ENCODE measurements around the gene GPR33.
"Not testable (repeated sequence)": the region's sequence is repeated elsewhere in the genome, so short reads cannot be mapped to it uniquely, and the experiment has no call there.

Gene GPR33, protein sequence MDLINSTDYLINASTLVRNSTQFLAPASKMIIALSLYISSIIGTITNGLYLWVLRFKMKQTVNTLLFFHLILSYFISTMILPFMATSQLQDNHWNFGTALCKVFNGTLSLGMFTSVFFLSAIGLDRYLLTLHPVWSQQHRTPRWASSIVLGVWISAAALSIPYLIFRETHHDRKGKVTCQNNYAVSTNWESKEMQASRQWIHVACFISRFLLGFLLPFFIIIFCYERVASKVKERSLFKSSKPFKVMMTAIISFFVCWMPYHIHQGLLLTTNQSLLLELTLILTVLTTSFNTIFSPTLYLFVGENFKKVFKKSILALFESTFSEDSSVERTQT

DNA sequence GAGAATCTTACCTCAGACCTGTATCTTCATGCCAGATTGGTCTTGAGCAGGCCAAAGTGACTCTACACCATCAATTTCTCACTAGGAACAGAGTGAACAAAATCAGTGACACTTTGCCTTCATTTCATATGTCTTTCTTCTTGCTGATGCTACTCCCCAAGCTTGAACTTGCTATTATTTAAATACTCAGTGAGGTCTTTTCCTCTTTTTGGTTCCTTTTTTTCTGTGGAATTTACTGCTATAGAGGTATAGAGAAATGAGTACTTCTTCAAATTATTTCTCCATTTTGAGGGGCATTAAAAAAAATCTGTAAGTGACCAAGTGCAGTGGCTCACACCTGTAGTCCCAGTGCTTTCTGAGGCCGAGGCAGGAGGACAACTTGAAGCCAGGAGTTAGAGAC lies at the start of gene GPR33:
Gene GPR33, minus strand, starts transcription at position 154 of the 400 bp plus-strand sequence. CDS start 4,074 bp downstream, outside the sequence.
- no peak for DNase-seq (ENCODE audit: low spot score)

DNA sequence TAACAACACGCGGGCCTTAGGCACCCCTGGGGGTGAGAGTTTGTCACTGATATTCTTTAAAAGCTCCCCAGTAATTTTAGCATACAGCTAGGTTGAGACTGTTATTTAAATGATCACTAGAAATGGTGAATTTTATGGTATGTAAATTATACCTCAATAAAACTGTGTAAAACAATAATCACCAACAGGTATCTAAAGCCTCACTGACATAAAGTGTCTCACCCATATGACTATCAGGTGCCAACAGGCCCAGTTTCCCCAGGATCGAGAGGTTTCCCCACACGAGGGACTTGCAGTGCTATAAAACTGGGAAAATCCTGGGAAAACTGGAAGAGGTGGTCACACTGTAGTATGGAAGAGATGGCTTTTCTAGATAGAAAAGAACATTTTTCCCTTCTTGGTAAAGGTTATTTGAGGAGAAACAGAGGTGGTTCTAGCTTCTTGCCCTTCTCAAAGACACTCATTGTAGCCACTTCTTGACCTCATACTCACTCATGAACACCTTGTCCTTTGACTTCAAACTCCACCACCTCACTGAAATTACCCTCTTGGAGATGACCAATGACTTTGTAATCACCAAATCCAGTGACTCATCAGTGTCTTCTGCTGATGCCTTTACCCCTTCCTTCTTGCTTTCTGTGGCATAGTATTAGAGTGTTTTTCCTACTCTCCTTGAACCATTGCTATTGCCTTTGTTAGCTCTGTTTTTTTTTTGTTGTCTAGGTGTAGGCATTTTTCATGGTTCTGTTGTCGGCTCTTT lies 48.5 kb upstream of the GPR33 start:
- DNase-seq (ENCODE audit: low spot score), result no peak

DNA sequence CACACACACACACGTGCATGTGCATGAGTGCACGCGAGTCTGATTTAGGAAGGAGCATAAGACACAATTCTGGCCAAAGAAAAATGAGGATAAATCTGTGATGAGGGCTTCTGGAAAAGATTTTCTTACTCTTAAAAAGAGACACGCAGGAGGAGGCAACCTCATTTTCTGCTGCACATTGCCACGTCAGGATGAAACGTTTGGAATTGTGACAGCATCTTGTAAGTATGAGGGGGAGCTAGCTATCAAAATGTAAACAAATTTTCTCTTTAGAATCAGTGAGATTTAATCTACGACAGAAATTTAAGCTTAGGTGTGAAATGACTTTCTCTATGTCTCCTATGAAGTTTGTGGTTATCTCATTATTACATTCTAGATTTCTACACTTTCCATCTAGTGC lies 42.3 kb upstream of the GPR33 start:
- DNase-seq (ENCODE audit: low spot score), result no peak

DNA sequence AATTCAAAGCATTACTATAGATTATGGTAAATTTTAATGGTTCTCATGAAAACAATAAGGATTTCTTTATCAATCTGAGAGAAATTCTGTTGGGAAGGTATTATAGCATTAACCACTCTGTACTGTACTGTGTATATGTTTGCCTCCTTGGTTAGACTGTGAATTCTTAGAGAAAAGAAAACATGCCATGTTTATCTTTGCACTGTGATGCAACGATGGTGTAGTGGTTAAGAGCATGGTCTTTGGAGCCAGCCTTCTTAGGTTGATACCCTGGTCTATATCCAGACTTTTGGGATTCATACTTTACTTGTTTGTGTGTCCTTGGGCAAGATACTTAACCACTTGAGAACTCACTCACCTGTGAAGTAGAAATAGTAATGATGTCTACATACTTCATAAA lies 41.2 kb upstream of the GPR33 start:
- no peak for DNase-seq (ENCODE audit: low spot score)

DNA sequence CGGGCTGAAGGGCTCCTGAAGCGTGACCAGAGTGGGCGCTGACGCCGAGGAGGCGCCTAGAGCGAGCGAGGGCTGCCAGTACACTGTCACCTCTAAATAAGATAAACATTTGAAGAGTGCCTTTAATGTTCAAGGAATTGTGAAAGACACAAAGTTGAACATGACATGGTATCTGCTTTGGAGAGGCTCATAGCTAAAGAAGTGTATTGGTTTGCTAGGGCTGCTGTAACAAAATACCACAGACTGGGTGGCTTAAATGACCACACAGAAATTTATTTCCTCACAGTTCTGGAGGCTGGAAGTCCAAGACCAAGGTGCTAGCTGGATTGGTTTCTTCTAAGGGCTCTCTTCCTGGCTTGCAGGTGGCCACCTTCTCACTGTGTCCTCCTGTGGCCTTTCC lies 39.7 kb upstream of the GPR33 start:
- no peak for DNase-seq (ENCODE audit: low spot score)

DNA sequence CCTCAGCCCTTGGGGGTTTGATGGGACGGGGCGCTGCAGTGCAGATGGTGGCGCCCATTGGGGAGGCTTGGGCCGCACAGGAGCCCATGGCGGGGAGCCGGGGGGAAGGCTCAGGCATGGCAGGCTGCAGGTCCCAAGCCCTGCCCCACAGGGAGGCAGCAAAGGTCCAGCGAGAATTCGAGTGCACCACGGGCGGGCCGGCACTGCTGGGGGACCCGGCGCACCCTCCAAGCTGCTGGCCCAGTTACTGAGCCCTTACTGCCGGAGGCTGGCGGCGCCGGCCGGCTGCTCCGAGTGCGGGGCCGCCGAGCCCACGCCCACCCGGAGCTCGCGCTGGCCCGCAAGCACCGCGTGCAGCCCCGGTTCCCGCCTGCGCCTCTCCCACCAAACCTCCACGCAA lies 39.2 kb upstream of the GPR33 start:
- DNase-seq (ENCODE audit: low spot score), result no peak

DNA sequence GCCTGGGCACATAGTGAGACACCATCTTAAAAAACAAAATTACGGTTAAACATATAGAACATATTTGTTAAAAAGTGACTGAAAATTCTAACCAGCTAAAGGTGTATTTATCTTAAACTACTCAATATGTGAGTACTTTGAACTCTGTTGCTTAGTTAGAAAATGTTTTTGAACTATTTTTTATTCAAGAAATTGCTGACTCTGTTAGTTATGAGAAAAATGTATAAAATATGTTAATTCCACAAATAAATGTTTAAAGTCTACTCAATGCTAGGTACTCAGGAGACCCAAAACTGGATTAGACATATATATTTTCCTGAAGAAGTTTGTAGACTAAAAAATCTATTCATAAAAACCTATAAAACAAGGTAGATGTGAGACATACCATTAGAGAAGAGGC lies 23.0 kb upstream of the GPR33 start:
- no peak for DNase-seq (ENCODE audit: low spot score)

DNA sequence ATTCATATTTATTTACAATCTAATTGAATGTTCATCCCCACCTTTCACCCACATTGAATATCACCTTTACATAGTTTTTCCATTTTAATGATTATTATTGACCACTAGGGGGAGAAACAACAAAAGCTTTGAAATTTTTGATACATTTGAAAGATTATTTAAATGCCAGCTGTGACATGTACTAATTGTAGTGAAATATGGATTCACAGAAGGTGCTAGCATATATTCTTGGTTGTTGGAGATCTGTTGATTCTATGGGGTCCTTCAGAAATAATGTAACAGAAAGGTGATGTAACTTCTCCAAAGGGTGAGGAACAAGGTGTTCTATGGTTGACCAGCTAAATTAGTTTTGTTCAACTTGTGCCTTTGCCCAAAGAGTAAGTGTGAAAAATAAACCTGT lies 22.4 kb upstream of the GPR33 start:
- no peak for DNase-seq (ENCODE audit: low spot score)

DNA sequence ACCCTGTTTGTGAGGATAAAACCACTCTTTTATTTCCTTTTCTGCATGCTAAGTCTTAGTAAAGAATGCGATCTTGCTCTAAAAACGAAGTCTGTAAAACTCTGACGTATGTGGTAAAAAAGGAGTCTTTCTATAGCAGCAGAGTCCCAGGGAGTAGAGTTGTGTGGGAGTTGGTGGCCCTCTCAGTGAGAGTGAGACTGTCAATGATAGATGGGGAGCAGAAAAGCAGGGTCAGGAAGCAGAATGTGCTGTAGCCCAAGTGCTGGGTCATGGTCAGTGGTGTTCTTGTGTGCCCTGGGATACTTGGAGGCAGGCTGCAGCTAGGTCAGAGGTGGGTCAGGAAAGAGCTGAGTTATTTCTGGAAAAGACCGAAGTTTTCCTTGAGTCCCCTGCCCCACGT lies 20.3 kb upstream of the GPR33 start:
- no peak for DNase-seq (ENCODE audit: low spot score)

DNA sequence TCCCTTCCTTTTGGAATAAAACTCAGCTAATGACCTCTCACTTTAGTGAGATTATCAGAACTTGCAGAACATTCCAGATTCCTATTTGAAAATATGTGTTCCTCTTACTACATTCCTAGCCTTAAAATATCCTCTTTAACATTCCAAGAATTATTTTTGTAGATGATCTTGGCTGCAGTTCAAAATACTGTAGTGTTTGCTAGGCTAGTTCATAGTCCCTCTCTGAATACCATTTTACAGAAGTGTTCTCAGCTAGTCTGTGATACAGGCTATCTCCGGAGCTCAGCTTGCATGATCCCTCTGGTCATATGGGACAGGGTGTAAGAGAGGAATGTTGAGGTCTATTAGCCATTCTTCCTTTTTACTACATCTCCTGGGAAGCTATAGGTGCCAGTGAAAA lies 17.6 kb upstream of the GPR33 start:
- no peak for DNase-seq (ENCODE audit: low spot score)

DNA sequence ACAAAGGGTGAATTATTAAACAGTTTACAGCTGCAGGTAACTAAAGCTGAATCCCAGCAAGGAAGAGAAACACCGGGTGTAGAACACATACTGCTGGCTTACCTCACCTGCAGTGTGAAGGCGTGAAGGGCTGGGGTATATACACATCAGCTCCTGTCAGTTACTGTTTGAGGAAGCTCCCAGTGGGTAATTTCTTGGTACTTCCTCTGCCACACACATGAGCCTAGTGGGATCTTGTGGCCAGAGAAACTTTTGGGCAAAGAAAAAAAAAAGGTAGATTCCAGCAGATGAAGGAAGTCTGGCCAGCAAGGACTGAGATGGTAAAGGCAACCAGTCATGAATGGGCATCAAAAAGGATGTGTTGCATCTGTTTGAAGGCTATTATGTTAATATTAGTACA lies 14.0 kb upstream of the GPR33 start:
- no peak for DNase-seq (ENCODE audit: low spot score)

DNA sequence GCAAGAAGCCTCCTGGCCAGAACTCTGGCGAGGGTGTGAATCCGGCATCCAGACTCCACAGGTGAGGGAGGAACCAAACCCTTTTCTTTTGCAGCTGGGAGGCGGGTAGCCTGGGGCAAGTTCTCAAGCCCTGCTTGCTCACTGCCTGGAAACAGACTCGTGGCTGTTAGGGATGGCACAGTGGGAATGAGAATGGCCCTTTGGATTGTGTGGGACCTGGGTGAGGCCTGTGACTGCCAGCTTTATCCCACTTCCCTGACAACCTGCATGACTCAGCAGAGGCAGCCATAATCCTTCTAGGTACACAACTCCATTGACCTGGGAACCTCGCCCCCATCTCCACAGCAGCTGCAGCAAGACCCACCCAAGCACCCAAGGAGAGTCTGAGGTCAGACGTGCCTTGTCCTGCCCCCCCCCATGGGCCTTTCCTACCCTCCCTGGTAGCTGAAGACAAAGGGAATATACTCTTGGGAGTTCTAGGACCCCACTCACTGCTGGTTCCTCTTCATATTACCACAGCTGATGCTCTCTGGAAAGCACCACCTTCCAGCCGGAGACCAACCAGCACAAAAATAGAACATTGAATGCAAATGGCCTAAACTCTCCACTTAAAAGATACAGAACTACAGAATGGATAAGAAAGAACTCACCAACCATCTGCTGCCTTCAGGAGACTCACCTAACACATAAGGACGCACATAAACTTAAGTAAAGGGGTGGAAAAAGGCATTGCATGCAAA lies 5.1 kb upstream of the GPR33 start:
- DNase-seq (ENCODE audit: low spot score), result no peak

DNA sequence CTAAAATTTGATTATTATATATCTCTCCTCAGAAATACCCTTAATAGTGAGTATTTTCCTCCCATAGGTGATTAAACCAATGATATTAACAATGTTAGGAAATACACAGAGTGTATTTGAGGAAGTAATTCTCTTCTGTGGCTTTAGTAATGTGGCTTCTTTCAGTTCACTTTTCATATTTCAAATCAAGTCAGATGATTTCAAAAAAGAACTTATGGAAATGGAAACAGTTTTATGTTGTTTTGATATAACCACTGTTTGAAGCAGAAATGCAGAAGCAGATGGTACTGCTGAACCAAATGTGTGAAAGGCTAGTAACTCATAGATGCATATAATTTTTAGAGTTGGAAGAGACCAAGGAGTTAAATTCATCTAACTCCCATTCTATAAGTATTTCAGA lies 1.9 kb upstream of the GPR33 start:
- DNase-seq (ENCODE audit: low spot score), result no peak

DNA sequence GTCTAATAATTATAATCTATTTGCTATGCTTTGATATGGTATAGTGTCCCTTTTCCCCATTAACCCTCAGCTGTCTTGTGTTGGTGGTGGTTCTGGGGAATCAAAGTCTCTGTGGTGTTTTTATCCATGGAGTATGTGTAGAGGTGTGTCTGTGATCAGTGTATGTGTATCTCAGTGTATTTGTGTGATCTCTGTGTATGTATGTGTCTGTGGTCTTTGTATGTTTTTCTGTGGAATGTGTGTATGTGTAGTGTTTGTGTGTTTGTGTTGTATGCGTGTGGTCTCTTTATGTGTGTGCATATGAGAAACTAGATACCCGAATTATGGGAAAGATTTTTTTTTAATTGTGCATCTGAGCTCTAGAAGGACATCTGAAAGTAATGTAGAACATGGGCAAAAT lies 1.1 kb downstream of the GPR33 start:
- DNase-seq (ENCODE audit: low spot score), result no peak

DNA sequence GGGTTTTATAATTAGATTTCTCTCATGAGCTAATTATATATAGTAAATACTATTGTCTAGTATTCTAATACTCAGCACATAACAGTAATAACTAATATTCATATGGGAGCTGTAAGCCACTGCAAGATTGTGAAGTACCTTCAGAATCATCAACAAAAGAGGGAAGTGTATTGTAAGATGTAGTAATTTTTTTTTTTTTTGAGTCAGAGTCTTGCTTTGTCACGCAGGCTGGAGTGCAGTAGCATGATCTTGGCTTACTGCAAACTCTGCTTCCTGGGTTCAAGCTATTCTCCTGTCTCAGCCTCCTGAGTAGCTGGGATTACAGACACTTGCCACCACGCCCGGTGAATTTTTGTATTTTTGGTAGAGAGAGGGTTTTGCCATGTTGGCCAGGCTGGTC lies 3.1 kb downstream of the GPR33 start:
- no peak for DNase-seq (ENCODE audit: low spot score)

DNA sequence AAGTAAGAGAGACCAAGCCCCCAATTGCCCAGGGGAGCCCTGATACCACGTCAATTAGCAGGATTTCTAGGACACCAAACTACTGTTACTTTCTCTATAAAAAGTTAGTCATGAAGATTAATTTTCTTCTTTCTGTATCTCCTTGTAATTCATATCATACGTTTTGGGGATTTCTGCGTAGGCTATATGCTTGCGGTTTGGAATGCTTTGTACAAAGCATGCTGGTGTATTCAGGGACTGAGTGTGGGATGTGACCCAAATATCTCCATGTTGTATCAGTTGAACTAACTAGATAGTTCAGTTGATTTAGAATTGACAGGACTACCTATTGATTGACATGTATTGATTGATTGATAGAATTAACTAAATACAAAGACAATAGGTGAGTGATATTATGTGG lies 7.7 kb downstream of the GPR33 start:
- DNase-seq (ENCODE audit: low spot score), result no peak

DNA sequence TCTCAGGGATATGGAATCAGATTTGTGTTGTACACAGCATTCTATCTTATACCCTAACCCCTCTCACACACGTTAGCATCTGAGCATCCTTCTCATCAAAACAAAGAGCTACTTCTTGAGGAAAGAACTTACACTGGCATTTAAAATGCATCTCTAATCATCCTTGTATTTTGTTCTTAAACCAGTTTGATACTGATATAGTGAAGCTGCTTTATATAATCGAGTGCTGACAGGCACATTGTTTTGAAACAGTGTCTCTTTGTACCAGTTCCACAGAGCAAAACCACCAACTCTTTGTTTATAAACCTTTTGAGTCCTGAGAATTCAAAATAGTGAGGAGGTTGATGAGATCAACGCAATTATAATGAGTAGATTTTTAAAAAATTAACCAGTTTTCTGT lies 8.8 kb downstream of the GPR33 start:
- no peak for DNase-seq (ENCODE audit: low spot score)

DNA sequence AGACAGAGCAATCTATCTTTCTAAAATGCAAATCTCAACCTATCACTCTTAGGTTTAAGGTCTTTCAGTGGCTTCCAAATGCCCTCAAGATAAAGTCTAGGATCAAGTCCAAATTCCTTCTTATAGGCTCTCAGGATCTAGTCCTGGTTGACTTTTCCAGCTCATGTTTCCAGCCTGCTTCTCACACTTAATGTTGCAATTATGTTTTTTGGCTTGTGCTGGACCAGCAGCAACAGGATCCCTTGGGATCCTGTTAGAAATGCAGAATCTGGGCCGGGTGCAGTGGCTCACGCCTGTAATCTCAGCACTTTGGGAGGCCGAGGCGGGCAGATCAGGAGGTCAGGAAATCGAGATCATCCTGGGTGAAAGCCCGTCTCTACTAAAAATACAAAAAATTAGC lies 10.6 kb downstream of the GPR33 start:
- DNase-seq (ENCODE audit: low spot score), result no peak

DNA sequence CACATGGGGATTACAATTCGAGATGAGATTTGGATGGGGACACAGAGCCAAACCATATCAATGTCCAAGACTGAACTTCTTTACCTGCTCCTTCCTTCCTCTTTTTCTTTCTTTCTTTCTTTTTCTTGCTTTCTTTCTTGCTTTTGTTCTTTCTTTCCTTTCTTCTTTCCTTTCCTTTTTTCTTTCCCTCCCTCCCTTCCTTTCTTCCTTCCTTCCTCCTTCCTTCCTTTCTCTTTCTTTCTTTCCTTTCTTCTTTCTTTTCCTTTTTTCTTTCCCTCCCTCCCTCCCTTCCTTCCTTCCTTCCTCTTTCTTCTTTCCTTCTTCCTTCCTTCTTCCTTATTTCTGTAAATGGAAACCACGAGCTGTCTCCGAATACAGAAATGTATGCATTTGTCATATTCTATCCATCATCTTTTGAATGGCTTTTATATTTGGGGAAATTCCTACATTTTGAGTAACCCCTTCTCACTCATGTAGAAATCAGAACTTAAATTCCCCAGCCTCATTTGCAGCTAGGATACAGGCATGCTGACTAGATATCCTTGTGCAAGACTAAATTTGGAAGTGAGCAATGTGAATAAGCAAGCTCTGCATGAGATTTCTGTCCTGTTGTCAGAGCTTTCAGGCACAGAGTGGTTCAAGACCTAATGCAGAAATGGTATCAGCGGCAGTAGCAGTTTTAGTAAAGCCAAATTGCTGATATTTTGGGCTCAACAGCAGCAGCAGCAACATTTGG lies 11.5 kb downstream of the GPR33 start:
- DNase-seq (ENCODE audit: low spot score), result no peak

DNA sequence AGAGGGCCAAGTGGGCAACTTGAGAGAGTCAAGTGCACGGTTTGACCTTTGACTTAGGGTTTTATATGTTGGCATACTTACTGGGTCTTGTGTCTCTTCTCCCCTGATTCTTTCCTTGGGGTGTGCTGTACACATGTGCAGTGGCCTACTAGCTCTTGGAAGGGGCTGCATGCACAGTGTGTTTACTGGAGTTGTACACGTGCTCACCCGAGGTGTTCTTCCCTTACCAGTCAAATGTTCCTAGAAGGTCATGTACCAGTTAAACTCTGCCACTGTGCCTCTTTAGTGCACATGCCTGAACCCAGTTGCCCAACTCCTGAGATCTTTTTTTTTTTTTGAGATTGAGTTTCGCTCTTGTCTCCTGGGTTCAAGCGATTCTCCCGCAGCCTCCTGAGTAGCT lies 21.3 kb downstream of the GPR33 start:
- DNase-seq (ENCODE audit: low spot score), result no peak

DNA sequence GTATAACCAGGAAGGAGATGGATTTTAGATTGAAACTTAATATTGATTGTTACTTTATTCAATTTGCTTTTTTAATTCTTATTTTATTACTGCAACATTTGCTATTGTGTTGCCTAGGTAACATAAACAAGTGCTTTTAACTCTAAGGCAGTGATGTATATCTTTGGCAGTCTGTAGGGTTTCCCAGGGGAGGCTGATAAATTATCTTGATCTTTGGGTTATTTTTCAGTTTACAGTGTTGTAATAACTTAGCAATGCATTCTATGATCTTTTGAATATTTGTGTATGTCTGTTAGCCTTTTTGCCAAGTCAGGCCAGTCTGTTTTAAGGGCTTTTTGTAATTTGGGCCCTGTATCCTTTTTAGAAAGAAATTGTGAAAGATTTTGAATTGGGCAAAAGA lies 22.7 kb downstream of the GPR33 start:
- no peak for DNase-seq (ENCODE audit: low spot score)

DNA sequence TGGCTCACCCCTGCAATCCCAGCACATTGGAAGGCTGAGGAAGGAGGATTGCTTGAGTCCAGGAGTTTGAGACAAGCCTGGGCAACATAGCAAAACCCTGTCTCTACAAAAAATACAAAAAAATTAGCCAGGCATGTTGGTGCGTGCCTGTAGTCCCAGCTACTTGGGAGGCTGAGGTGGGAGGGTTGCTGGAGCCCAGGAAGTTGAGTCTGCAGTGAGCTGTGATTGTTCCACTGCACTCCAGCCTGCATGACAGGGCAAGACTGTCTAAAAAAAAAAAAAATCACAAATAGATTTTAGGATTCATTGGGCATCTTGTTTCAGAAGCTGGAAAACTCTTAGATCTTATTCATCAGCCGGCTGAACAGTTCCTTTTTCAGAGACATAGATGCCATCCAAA lies 25.4 kb downstream of the GPR33 start:
- not testable (repeated sequence) for DNase-seq (ENCODE audit: low spot score)
